Transverse colon (tissue), 4 donors: ENCODE results near the gene EYA2. TPM values are rescaled to one million over a fixed set of nuclear protein-coding genes. Genes with fewer than 3 reads are reported as not detected.

ENCODE experiments used
- DNase-seq: peaks from one replicate; pipeline ENCODE4 v3.0.0-alpha.2; 2019
- H3K27ac ChIP-seq, 4 donors: fragments of 200-600 bp; sonication (generic); 2 replicates each; pipeline ENCODE4 v1.5.1; 2016 to 2018; ENCODE audit warnings: inconsistent platforms in 4 of 4
- H3K27me3 ChIP-seq: fragments of 200-600 bp; sonication (generic); 2 replicates; pipeline ENCODE4 v1.5.1; 2017; ENCODE audit warnings: inconsistent platforms
- H3K36me3 ChIP-seq, 4 donors: fragments of 200-600 bp; sonication (generic); 2 replicates each; pipeline ENCODE4 v1.5.1; 2017 to 2019; ENCODE audit warnings: inconsistent platforms in 4 of 4
- H3K4me1 ChIP-seq, 4 donors: fragments of 200-600 bp; sonication (generic); 2 replicates each; pipeline ENCODE4 v1.5.1; 2017 to 2020; ENCODE audit warnings: inconsistent platforms in 4 of 4
- H3K4me3 ChIP-seq, 4 donors: fragments of 200-600 bp; sonication (generic); 1 replicate in 1 of 4; 2 replicates in 3 of 4; pipeline versions ENCODE4 v1.5.1 to v1.6.1; 2017 to 2019; ENCODE audit warnings: inconsistent platforms in 4 of 4
- H3K9me3 ChIP-seq, 2 donors: fragments of 200-600 bp; sonication (generic); 2 replicates each; pipeline ENCODE4 v1.5.1; 2017 to 2019; ENCODE audit warnings: inconsistent platforms in 2 of 2
- CTCF ChIP-seq, 5 experiments: fragments of 200-600 bp in 3 of 5; fragments of 450-650 bp in 2 of 5; sonication (generic) in 3 of 5; IDR thresholded peaks; 1 replicate in 2 of 5; 2 replicates in 3 of 5; pipeline ENCODE4 v1.5.1; 2016 to 2017; ENCODE audit warnings: antibody characterized with exemption in 5 of 5, inconsistent platforms in 3 of 5, mild to moderate bottlenecking in 2 of 5, moderate library complexity in 1 of 5
- EP300 ChIP-seq: sonication (generic); formaldehyde crosslinking; IDR thresholded peaks from one replicate; pipeline ENCODE4 v1.6.1; 2017; ENCODE audit warnings: antibody characterized with exemption, low read depth
- POLR2A ChIP-seq: fragments of 450-650 bp; IDR thresholded peaks from one replicate; pipeline ENCODE4 v1.6.1; 2016; ENCODE audit warnings: antibody characterized with exemption, mild to moderate bottlenecking, moderate library complexity
- POLR2AphosphoS5 ChIP-seq, 3 donors: sonication (generic); formaldehyde crosslinking; IDR thresholded peaks; one replicate each; pipeline ENCODE4 v1.6.1; 2016; ENCODE audit warnings: antibody characterized with exemption in 3 of 3
- WGBS, 2 donors: methylation state at CpG; one replicate each; pipeline ENCODE4 v1.1.5; 2018; ENCODE audit warnings: low coverage in 1 of 2; 5-methylcytosine and 5-hydroxymethylcytosine counted together
- in situ Hi-C, 4 donors: fragments of 200-750 bp; cut with MboI; loops; one replicate each; pipeline versions ENCODE4 v1.15.0 to v1.15.1; 2017; ENCODE audit warnings: low sequenced_read_pairs in 3 of 4, low pct_ligation_motif_present in 1 of 4, low pct_unique_long_range_greater_than_20kb in 1 of 4
- intact Hi-C: fragments of 100-400 bp; cut with DNase I; formaldehyde crosslinking; loops from one replicate; pipeline ENCODE4 v1.15.1; 2023; ENCODE audit warnings: low total_unique reads
- total RNA-seq, 4 donors: library from RNA; depleted of rRNA; stranded (reverse); fragments of >200 nt; gene quantifications; one replicate each; pipeline ENCODE4 v1.1.0, GENCODE V29; 2016

Gene EYA2
- total RNA-seq, 4 donors from 2014 or later = 4.5 to 17.5 (median 10.9) TPM

GRCh38 chr20:46853926-46854325 lies 40.7 kb upstream of the EYA2 start:
- WGBS, 2 donors = 53 to 68% methylated on average over 2 to 10 of the region's 10 CpGs

GRCh38 chr20:46857061-46857831 lies 37.4 kb upstream of the EYA2 start:
- intact Hi-C loops = no loop called here
- no peak overlapping the region for H3K27ac ChIP-seq
- 31 to 40% methylated on average over 6 of the region's 6 CpGs for WGBS, 2 donors
- in situ Hi-C loops = no loop called here
- H3K4me1 ChIP-seq = peaks cover 0 to 10% (median 3%) of the 10 kb centered on the region in 4 donors
- TF ChIP-seq POLR2AphosphoS5 (IDR thresholded peaks at IDR 0.05) = no peak
- no peak for TF ChIP-seq CTCF (IDR thresholded peaks at IDR 0.05)
- TF ChIP-seq EP300 = no peak
- TF ChIP-seq POLR2A = no peak
- no peak for DNase-seq
- no peaks in the 10 kb centered on the region for H3K36me3 ChIP-seq
- no peaks in the 10 kb centered on the region for H3K27me3 ChIP-seq
- H3K4me3 ChIP-seq = no peak overlapping the region
- no peaks in the 10 kb centered on the region for H3K9me3 ChIP-seq

More at GRCh38 chr20:46853926-46854325, 40.7 kb upstream of the EYA2 start:
- H3K27me3 ChIP-seq = no peaks in the 10 kb centered on the region
- H3K9me3 ChIP-seq = no peaks in the 10 kb centered on the region
- H3K4me3 ChIP-seq = no peak overlapping the region
- H3K4me1 ChIP-seq = peaks cover 0 to 21% (median 10%) of the 10 kb centered on the region in 4 donors
- H3K27ac ChIP-seq = no peak overlapping the region
- no peak for DNase-seq
- TF ChIP-seq POLR2AphosphoS5 (IDR thresholded peaks at IDR 0.05) (no peak), CTCF (IDR thresholded peaks at IDR 0.05) (no peak), EP300 (no peak), POLR2A (no peak)
- no peaks in the 10 kb centered on the region for H3K36me3 ChIP-seq
- in situ Hi-C loops (no loop called here), intact Hi-C loops (no loop called here)

- H3K36me3 ChIP-seq = no peaks in the 10 kb centered on the region
- in situ Hi-C loops (no loop called here), intact Hi-C loops (no loop called here)
- TF ChIP-seq EP300 (no peak), POLR2AphosphoS5 (IDR thresholded peaks at IDR 0.05) (no peak)
- H3K4me1 ChIP-seq = no peaks in the 10 kb centered on the region
- H3K9me3 ChIP-seq = no peaks in the 10 kb centered on the region
- H3K27ac ChIP-seq = peak overlapping the region in 1 of 4 donors; percentile 42
- no peak overlapping the region for H3K4me3 ChIP-seq
- no peak for DNase-seq
- WGBS, 2 donors = 65 to 84% methylated on average over 4 of the region's 4 CpGs
- H3K27me3 ChIP-seq = no peaks in the 10 kb centered on the region
These were observed 28.8 kb upstream of the EYA2 start for GRCh38 chr20:46865824-46866223.

- H3K9me3 ChIP-seq = no peaks in the 10 kb centered on the region
- no peaks in the 10 kb centered on the region for H3K36me3 ChIP-seq
- no peak for TF ChIP-seq EP300
- TF ChIP-seq POLR2AphosphoS5 (IDR thresholded peaks at IDR 0.05) = no peak
- no peak for TF ChIP-seq POLR2A
- no peak for TF ChIP-seq CTCF (IDR thresholded peaks at IDR 0.05)
- intact Hi-C loops = no loop called here
- H3K4me3 ChIP-seq = no peak overlapping the region
- H3K27ac ChIP-seq = no peak overlapping the region
- no peak for DNase-seq
- in situ Hi-C loops = no loop called here
- WGBS, 2 donors = 68 to 88% methylated on average over 1 of the region's 1 CpG
- no peaks in the 10 kb centered on the region for H3K4me1 ChIP-seq
- no peaks in the 10 kb centered on the region for H3K27me3 ChIP-seq
These were observed 24.6 kb upstream of the EYA2 start for GRCh38 chr20:46870041-46870440.
